Sigmoid colon (tissue), 4 donors: ENCODE measurements around the gene CLEC9A.

ENCODE experiments used
- CTCF ChIP-seq, 4 experiments: fragments of 450-650 bp in 3 of 4; fragments of 200-600 bp in 1 of 4; IDR thresholded peaks; one replicate each; pipeline ENCODE4 v1.5.1; 2016 to 2019; ENCODE audit warnings: antibody characterized with exemption in 4 of 4, mild to moderate bottlenecking in 3 of 4, moderate library complexity in 2 of 4
- EP300 ChIP-seq, 4 donors: sonication (generic); formaldehyde crosslinking; IDR thresholded peaks; one replicate each; pipeline ENCODE4 v1.6.1; 2017; ENCODE audit warnings: antibody characterized with exemption in 4 of 4
- POLR2A ChIP-seq, 2 donors: fragments of 450-650 bp; IDR thresholded peaks; one replicate each; pipeline ENCODE4 v1.6.1; 2016; ENCODE audit warnings: antibody characterized with exemption in 2 of 2, mild to moderate bottlenecking in 2 of 2, moderate library complexity in 2 of 2
- POLR2AphosphoS5 ChIP-seq, 4 donors: sonication (generic); formaldehyde crosslinking; IDR thresholded peaks; one replicate each; pipeline ENCODE4 v1.6.1; 2017; ENCODE audit warnings: antibody characterized with exemption in 4 of 4

- no peak for TF ChIP-seq CTCF (IDR thresholded peaks at IDR 0.05)
- no peak for TF ChIP-seq POLR2AphosphoS5 (IDR thresholded peaks at IDR 0.05)
- TF ChIP-seq POLR2A (IDR thresholded peaks at IDR 0.05), result no peak
- no peak for TF ChIP-seq EP300 (IDR thresholded peaks at IDR 0.05)
Observed at GRCh38 chr12:10075451-10075850, 45.0 kb downstream of the CLEC9A start.
